Activated gamma-delta T cell (primary cell): ENCODE data around the gene RANBP3.

Source experiments
- DNase-seq: peaks from one replicate; lab custom pipeline; 2025; lab: John Stamatoyannopoulos, UW

Gene RANBP3

DNA sequence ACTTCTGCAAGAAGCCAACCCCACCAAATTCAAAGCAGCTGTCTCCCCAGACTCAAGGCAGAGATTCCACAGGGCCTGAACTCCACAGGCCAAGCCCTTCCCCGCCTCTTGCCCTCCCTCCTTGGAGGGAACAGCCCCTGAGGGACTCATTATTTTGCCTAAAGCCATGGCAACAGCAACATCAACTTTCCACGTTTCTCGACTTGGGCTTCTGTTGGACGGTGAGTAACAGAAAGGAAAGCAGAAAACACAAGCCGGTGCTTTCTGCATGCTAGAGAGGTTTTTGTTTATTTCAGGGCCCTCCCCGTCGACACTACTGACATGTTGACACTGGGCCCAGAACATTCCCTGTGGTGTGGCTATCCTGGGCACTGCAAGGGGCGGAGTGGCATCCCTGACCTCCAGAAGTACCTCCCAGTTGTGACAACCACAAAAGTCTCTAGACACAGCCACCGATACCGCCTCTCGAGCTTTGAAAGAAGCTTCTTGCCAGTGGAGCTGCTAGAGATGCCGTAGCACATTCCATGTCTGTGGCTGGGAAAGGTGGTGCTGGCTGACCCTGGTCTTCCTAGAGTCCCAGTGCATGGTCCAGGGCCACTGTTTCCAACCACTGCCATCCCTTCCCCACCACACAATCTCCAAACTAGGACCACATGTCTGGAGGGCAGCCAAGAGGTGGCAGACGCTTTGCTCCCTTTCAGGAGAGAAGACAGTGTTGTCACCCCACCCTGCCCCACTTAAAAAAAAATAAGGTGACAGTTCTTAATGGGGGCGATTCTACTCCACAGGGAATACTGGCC, 51.1 kb downstream of the RANBP3 start:
- DNase-seq: no peak

DNA sequence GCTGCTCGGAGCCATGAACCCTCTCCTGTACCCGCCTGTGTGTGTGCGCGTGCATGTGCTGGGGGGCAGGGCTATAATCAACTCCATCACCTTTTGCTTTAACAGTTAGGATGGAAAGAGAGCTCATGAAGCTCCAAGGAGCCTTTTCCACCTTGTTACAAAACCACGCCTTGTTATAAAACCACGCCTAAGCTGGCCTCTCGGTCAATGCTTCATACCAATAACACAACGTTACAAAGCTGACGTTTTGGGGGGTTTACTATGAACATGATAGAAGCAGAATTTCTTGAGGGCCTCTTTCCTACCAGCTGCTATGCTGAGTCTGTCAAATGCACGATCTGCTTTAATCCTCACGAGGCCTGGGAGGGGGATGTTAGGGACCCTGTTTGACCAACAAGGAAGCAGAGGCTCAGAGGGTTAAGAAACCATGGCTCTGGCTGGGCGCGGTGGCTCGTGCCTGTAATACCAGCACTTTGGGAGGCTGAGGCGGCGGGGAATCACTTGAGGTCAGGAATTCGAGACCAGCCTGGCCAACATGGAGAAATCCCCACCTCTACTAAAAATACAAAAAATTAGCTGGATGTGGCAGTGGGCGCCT, 52.0 kb downstream of the RANBP3 start:
- no peak for DNase-seq

DNA sequence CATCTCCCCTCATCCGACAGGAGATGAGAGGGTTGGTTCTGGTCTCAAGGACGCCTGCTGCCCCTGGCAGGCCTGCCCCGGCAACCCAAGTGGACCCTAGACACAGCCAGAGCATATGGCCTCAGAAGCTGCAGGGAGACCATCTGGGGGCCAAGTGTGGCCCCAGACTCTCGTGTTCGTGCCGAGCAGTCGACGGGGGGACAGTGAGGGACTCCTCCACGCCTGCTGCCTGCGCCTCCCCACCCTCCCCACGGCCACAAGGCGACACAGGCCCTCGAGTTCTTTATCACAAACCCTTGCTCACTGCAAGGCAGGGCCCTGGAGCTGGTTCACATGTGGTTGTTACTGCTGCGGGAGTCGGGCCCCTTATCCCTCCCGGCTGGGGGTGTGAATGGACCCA, 54.6 kb downstream of the RANBP3 start:
- no peak for DNase-seq

DNA sequence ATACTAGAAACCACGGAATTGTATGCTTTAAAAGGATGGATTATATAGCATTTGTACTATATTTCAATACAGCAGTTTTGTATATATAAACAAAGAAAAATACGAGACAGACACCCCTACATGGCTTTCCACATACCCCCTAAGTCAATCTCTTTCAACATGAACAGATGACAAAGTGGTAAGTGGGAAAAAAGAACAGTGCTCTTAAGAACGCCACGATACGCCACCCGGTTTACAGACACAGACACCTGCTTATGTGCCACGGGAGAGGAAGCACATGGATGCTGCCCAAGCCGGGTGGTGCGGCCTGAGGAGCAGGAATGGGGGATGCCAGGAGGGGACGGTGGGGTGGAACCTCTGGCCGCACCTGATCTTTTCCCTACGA, 55.8 kb downstream of the RANBP3 start:
- DNase-seq: no peak

DNA sequence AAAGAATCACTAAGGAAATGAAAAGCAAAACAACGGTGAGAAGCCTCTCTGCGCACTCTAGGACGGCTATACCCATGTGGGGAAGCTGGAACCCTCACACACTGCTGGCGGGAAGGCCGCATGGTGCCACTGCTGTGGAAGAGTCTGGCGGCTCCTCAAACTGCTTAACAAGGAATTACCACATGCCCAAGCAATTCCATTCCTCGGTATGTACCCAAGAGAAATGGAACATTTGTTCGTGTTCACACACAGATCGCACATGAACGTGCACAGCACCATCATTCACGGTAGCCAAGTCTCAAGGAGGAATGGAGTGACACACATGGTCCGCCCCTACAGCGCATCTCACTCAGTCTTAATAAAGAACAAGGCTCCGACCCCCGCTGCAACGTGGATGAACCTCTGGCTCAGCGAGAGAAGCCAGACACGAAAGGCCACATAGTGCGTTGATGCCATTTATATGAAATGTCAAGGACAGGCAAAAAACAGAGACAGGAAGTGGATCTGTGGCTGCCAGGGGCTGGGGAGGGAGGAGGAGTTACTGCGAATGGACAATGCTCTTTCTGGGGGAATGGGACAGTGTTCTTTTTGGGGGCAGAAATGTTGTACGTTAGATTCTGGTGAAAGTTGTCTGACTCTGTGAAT, 56.3 kb downstream of the RANBP3 start:
- DNase-seq: no peak

DNA sequence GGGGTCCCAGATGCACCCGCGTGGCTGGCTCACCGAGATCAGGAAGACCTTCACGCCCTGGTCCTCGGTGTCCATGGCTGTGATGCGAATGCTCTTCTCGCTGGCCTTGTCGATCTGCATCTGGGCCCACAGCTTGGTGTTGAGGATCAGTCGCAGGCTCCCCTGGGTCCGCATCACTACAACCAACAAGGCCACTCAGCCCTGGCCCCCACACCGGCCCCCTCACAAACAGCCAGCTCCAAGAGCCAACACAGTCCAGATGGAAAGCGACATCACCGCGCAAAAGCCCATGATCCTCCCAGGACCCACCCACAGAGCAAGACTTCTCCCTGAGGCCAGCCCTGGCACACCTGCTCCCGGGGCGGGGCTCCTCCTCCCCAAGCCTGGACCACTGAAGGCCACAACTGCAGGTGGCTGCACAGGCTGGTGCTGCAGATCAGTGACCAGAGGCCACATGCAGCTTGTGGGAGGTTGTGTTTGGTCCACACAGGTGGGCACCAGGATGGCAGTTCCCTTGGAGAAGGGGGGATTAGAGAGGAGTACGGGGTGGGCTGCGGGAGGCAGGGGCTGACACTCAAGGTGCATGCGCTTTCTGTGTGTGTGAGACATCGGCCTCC, 59.4 kb downstream of the RANBP3 start:
- no peak for DNase-seq

DNA sequence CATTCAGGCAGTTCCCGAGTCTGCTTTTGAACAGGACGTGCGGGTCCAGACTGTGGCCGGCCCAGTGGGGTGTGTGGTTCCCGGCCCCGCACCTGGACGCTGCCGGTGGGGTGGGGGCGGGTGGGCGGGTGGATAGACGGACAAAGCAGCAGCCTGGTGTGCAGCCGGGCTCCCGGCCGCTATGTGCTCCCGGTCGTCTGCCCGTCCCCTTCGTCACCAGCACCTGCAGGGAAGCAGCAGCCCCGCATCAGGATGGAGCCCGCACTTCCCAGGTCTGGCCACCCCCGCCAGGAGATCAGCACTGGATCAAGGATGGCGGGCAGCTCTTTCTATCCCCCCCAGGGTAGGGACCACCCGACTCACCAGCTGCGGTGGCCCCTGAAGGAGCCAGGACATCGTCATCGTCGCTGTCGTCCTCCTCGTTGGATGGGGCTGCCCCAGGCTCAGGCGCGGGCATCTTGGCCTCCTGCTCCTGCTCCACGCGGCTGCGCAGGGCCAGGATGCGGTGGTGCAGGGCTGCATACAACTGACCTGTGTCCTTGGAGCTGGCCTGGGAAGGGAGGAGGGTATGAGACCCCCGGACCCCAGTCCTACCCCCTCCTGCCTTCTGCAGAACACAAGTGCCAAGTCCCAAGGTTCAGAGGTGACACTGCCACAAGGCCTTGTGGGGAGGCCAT, 60.4 kb downstream of the RANBP3 start:
- DNase-seq: no peak

DNA sequence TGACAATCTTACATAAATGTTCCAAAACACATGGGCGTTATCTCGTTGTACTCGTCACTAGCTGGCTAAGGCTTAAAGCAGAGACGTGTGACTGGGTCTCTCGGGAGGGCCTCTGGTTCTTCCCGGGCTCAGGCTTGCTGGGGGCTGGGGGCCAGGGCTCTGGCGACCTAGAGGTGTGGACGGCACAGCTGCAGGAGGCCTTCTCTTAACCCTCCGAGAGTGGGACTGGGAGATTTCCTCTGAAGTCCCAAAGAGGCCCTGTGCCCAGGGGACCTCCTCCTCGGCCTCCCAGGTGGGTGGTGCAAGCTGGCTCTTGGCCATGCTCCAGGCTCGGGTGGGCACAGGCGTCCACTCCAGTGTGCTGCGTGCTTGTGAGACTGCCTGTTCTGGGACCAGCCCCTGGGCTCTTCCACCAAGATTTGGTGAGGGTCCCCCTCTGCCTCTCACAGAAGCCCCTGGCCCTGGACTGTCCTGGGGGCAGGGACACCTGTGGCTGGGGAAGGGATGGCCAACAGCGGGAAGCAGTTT, 61.7 kb downstream of the RANBP3 start:
- DNase-seq: no peak

DNA sequence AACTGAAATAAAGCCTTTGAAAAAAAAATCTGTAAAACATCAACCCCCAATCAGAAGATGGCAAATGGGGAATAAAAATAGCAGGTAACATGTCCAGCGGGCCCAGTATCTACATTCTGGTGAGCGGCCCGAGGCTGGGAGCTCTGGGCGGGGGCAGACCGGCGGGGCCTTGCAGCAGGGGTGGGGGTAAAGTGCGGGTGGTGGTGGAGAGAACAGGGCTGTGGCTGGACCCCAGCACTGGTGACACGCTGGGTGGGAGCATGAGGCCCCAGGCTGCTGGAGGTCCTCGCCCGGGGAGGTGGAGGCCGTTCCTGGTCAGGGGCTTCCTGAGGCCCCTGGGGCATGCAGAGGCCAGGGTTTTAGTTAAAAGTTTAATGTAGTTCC, 62.2 kb downstream of the RANBP3 start:
- DNase-seq: no peak

DNA sequence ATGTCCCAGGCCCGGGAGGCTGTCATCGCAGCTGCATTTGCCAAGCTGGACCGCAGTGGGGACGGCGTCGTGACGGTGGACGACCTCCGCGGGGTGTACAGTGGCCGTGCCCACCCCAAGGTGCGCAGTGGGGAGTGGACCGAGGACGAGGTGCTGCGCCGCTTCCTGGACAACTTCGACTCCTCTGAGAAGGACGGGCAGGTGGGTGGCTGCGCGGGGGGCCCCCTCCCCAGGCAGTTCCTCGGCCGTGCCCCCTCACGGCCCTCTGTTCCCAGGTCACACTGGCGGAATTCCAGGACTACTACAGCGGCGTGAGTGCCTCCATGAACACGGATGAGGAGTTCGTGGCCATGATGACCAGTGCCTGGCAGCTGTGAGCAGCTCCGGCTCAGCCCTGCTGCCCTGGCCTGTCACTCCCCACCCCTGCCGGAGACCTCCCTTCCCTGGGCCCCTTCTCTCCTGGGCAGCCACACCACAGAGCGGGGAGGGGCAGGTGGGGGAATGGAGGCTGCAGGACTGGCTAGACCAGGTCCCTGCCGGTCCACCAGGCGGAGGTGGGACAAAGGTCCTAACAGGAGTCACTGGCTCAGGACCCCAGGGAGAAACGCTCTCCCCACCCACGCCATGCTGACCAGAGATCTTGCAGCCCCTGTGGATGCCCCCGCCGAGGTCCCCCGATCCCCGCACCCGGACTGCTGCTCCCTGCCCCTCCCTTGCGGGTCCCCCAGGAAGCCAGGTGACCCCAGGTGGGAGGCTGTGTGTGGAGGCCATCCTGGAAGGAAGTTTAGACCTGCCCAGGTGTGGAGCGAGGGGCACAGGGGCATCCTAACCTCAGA, 62.8 kb downstream of the RANBP3 start:
- no peak for DNase-seq

DNA sequence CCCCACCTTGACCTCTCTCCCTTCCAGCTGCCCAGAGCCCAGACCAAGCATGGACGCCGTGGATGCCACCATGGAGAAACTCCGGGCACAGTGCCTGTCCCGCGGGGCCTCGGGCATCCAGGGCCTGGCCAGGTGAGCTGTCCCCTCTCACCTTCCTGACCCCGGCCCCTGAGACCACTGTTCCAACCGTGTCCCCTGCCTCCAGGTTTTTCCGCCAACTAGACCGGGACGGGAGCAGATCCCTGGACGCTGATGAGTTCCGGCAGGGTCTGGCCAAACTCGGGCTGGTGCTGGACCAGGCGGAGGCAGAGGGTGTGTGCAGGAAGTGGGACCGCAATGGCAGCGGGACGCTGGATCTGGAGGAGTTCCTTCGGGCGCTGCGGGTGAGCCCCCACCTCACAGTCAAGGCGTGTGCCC, 63.6 kb downstream of the RANBP3 start:
- DNase-seq: no peak

DNA sequence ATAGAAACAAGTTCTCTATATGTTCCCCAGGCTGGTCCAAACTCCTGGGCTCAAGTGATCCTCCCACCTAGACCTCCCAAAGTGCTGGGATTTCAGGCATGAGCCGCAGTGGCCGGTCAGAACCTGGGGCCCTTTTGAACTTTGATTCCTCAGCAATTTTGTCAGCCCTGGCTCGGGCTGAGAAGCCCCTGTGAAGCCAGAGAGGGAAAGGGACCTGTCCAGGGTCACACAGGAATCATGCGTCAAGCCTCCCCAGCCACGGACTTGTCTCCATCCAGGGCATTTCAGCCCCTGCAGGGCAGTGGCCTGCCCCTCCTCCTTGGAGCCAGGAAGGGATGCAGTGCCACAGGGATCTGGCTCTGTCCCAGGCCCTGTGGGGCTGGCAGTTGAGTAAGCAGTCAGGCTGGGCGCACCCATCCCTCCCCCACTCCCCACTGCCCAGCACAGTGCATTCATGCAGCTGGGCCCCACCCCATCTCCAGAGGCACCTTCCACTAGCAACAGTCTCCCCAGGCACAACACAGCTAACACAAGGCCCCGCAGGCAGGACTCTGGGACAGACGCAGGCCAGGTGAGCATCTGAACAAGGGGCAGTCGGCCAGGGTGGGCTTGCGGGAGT, 64.1 kb downstream of the RANBP3 start, which contains the start of gene CAPS:
Gene CAPS, plus strand, starts transcription at position 516 of the 619 bp plus-strand sequence. CDS start 153 bp downstream, outside the sequence.
- no peak for DNase-seq

DNA sequence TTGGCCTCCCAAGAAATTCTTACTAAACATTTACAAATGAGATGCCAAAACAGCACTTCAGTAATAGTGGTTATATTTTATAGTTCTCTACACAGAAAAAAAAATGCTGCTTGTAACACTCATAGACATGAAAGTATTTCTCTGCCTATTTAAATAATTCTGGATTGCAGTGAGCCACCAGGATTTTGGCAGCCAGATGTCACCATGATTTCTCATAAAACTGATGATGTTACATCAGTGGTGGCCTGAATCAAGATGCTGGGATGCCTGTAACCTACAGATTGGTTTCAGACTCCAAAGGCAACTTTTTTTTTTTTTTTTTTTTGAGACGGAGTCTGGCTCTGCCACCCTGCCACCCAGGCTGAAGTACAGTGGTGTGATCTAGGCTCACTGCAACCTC, 66.6 kb downstream of the RANBP3 start:
- DNase-seq: no peak

DNA sequence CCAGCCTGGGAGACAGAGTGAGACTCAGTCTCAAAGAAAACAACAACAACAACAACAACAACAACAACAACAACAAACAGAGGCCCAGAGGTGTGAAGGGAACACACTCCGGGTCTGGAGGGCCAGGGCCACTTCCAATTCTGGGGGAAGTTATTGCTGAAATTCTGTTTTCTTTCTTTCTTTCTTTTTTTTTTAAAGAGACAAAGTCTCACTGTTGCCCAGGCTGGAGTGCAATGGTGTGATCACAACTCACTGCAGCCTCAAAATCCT, 67.4 kb downstream of the RANBP3 start:
- DNase-seq: no peak

DNA sequence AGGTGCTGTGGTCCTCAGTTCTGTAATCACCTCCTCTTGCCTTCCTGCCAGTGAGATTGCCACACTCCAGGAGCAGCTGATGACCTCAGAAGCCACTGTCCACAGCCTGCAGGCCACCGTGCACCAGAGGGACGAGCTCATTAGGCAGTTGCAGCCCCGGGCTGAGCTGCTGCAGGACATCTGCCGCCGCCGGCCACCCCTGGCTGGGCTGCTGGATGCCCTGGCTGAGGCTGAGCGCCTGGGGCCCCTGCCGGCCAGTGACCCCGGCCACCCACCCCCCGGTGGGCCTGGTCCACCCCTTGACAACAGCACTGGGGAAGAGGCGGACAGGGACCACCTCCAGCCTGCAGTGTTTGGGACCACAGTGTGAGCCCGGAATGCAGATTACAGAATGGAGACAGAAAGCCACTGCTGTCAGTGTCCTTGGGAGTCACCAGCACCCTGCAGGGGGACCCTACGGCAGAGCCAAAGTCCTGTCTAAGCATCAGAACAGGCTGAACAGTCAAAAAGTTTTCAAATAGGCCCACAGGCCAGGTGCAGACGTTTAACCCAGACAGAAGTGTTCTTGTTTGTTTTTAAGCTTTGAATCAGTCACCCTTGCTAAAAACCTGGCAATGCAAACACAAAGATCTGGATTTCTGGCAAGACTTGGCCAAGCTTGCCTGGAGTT, 69.0 kb downstream of the RANBP3 start:
- no peak for DNase-seq

DNA sequence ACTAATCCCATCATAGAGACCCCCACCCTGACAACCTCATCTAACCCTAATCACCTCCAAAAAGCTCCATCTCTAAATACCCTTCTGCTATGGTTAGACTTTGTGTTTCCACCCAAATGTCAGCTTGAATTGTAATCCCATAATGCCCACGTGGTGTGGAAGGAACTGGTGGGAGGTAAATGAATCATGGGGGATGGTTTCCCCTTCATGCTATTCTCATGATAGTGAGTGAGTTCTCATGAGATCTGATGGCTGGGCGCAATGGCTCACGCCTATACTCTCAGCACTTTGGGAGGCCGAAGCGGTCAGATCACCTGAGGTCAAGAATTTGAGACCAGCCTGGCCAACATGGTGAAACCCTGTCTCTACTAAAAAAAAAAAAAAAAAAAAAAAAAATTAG, 70.7 kb downstream of the RANBP3 start:
- DNase-seq: no peak

DNA sequence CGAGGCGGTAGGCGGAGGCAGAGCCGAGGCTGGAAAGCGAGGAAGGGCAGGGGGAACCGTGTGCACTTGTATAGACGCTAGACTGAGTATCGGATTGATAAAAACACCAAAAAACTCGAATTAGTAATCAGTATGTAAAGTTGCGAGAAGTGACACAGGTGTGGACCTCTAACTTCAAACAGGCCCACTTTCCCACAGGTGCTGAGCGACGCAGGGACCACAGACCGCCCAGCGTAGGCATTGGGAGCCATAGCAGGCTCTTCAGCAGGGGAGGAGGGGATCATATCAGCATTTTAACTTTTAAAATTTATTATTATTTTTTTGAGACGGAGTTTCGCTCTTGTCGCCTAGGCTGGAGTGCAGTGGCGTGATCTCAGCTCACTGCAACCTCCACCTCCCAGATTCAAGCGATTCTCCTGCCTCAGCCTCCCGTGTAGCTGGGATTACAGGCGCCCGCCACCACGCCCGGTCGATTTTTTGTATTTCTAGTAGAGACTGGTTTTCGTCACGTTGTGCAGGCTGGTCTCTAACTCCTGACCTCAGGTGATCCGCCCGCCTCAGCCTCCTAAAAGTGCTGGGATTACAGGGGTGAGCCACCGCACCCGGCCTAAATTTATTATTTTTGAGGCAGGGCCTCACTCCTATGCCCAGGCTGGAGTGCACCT, 72.7 kb downstream of the RANBP3 start:
- no peak for DNase-seq

DNA sequence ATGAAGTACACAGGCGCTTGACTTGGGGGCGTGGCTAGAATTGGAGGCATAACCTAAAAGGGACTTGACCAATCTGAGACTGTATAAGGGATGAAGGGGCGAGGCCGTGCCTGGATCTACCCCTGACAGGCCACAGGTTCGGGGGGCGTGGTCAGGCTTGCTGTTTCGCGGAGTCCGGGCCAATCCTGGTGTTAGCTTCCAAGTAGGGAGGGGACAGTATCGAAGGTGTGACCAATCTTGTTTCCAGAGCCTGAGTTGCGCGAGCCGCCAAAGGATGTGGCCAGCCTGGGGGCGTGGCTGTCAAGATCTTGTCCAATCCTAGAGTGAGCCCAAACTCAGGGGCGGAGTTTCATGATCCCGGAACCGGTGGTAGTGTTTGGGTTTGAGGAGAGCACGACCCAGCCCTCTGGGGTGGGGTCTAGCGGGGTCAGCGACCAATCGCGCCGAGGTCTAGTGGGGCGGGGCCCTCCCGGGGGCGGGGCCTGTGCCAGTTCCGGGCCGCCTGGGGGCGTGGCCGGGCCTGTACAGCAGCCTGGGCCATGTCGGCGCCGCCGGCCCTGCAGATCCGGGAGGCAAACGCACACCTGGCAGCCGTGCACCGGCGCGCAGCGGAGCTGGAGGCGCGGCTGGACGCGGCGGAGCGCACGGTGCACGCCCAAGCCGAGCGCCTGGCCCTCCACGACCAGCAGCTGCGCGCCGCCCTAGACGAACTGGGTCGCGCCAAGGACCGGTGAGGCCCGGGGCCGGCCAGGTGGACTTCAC, 73.4 kb downstream of the RANBP3 start, which contains the start of gene VMAC:
Gene VMAC, plus strand, starts transcription at position 521 of the 762 bp plus-strand sequence. Its CDS starts 19 bp downstream, at position 540.
- DNase-seq: peak; percentile 97
